ENCODE data around the gene FNDC11.
"Not testable (repeated sequence)": the region's sequence is repeated elsewhere in the genome, so short reads cannot be mapped to it uniquely, and the experiment has no call there.

The FNDC11 gene

DNA sequence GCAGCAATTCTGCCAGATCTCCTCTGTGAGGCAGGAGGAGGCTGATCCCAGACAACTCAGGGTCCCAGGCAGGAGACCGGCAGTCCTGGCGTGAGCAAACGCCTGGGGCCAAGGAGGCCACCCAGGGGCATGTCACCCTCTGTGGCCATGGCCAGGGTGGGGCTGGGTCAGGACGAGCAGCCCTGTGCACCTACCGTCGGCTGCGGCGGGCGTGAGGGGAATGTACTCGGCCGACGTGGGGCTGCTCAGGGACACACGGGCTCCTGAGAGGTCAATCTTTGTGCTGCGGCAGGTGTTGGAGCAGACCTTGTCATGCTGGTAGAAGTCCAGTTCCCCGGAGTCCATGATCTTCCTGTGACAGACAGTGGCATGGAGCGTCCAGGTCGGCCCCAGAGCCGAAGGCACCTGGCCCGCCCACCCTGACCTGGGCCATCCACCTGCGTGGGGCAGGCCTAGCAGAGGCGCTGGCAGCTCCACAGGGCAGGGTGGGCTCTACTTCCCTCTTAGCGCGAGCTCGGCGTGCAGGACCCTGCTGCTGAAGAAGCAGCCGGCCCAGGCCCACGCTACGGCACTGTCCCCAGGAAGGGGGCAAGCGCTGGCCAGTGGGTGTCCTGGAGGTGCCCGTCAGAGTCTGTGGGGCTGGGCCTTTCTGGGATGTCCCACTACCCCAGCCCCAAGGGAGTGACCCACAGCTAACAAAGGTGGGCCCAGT lies 41.6 kb downstream of the FNDC11 start:
- DNase-seq (ENCODE audit: extremely low read depth in 1 of 2, low read depth in 1 of 2), result no peak

DNA sequence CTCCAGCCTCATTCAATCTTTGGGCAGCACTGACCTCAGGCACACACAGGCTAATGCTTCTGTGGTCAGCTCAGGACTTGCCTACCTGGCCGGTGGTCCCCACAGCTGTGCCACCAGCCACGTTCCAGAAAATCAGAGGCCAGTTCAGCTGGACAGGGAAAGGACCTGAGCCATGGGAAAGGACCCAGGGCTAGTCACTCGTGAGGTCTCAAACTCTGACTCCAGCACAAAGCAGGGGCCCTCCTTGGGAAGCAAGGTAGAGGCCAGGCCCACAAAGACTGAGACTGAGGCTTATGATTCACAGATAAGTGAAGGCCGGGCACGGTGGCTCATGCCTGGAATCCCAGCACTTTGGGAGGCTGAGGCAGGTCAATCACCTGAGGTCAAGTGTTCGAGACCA lies 42.5 kb downstream of the FNDC11 start:
- DNase-seq (ENCODE audit: extremely low read depth in 1 of 2, low read depth in 1 of 2), result no peak

DNA sequence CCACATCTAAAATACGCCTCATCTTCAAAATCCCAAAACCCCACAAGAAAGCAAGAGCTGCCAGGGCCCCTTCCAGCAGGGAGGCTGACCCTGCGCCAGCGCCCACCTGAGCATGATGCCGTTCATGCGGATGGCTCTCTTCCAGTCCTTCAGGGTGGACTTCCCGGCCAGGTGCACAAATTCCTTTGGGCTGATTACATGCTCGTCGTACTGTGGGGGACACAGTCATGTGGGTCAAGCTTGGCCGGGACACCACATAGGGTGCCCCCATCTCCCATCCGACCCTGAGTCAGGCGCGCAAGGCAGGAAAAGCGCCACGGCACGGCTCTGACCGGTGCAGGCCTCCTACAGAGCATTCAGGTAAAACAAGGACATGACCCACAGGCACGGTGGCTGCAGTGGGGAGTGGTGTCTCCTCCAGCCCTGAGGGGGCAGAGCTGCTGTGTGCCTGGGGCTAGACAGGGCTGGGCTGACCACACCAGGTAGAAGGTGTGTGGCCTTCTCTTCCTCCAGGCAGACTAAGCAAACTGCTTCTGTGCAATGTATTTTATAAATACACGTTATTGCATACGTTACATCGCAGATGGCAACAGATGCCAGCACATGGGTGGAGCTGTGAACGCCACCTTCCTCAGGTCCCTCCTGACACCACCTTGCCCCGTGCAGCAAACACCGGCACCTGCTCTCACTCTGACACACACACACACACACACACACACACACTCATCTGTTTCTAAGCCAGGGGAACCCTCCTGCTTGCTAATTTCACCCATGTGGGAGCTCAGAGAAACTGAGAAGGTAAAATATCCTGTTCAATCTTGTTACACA lies 43.9 kb downstream of the FNDC11 start:
- no peak for DNase-seq (ENCODE audit: extremely low read depth in 1 of 2, low read depth in 1 of 2)

DNA sequence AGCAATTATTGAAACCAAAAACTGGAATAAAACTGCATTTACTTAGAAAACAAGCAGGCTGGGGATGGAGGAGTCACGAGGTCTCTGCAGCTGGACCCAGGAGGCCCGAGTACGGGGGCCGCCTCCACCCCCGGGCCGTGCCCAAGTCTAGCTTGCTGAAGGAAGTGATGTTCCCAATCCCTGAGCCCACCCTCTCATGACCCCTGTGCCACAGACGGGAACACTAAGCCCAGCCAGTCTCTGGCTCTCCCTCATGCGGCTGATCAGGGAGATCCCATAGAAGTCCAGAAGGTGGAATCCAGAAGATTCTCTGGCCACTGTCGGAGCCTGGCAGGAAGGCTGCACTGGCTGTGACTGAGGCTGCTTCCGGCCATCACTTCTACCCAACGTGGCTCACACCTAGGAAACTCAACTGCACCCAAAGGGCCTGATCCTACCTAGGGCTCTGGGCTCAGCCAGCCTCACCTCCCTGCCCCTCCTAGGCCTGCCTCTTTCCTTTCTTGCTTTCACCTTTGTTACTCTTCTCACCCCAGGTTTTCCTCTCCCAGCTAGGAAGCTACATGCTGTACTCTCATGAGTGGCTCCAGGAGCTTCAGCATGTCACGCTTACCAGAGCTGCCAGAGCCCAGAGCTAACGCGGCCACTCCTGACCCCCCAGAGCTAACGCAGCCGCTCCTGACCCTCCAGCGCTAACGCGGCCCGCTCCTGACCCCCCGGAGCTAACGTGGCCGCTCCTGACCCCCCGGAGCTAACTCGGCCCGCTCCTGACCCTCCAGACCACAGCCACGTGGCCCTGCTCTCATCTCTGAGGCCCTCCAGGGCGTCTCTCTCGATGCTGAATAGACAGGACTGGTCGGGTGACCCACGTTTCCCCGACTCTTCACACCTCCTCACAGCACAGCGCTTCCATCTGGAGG lies 44.8 kb downstream of the FNDC11 start:
- DNase-seq (ENCODE audit: extremely low read depth in 1 of 2, low read depth in 1 of 2), result no peak

DNA sequence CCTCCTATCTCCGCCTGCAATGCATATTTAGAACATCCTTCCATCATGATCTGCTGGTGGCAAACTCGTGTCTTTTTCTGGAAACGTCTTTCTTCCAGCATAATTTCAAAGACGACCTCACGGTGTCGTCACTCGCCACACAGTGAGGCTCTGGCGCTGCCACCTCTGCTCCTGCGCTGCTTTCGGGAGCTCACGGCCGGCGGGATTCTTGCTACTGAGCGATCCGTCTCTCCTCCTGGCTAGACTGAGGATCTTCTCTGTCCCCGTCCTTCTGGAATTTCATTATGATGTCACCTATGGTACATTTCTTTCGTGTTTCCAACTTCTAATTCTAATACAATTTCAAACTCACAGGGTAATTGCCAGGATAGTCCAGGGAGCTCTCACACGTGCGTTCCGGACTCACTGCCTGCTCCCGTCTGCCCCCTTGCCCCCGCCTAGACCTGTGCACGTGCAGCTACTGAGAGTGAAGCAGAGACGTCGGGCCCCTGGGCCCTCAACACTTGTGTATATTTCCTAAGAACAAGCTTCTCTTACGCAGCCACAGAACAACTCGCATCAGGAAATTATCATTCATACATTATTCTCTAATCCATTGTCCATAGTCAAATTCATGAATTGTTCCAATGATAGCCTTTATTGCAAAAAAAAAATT lies 45.6 kb downstream of the FNDC11 start:
- DNase-seq (ENCODE audit: extremely low read depth in 1 of 2, low read depth in 1 of 2), result no peak

DNA sequence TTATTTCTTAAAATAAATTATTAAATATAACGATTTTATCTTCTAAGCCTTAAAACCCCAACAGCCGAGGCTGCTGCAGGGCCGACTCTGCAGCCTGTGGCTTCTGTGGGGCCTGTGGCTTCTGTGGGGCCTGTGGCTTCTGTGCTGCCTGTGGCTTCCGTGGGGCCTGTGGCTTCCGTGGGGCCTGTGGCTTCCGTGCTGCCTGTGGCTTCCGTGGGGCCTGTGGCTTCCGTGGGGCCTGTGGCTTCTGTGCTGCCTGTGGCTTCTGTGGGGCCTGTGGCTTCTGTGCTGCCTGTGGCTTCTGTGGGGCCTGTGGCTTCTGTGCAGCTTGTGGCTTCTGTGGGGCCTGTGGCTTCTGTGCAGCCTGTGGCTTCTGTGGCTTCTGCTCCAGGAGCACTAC lies 47.7 kb downstream of the FNDC11 start:
- not testable (repeated sequence) for DNase-seq (ENCODE audit: extremely low read depth in 1 of 2, low read depth in 1 of 2)

DNA sequence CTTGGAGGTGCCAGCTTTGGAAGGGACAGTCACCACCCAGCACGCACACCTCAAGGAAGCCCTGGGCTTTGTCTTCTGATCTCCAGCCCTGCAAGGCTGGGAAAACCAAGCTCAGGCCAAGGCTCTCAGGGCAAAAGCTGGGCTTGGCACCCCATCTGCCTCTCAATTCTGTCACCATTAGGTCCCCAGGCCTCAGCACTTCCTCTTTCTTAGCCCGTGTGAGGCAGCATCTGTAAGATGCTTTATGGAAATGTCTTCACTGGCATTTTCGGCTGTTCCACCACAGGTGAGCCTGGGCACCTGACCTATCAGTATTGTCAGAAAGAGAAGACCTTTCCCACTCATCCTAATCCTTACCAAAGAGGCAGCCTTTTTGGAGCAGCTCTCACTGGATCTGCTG lies 48.4 kb downstream of the FNDC11 start:
- DNase-seq (ENCODE audit: extremely low read depth in 1 of 2, low read depth in 1 of 2), result no peak

All from stimulated activated CD8-positive, alpha-beta memory T cell treated with anti-CD3 and anti-CD28 coated beads, Interleukin-7, amount 100 ng/mL, for 48 hours (primary cell).